Ishikawa (cell line): ENCODE data around the gene SLC6A12.

Experiments
- CEBPB ChIP-seq: IDR thresholded peaks from 2 replicates; pipeline ENCODE4 v1.6.1; 2012
- CREB1 ChIP-seq: IDR thresholded peaks from 2 replicates; pipeline ENCODE4 v1.6.1; 2012; ENCODE audit warnings: low read depth
- EGR1 ChIP-seq: IDR thresholded peaks from 2 replicates; pipeline ENCODE4 v1.6.1; 2012
- EP300 ChIP-seq: IDR thresholded peaks from 2 replicates; pipeline ENCODE4 v1.6.1; 2012; ENCODE audit warnings: borderline replicate concordance
- FOXM1 ChIP-seq: IDR thresholded peaks from 2 replicates; pipeline ENCODE4 v1.6.1; 2012; ENCODE audit warnings: low read depth, borderline replicate concordance
- NFIC ChIP-seq: IDR thresholded peaks from 2 replicates; pipeline ENCODE4 v1.6.1; 2012
- RAD21 ChIP-seq: IDR thresholded peaks from 2 replicates; pipeline ENCODE4 v1.6.1; 2012; ENCODE audit warnings: low read depth
- TAF1 ChIP-seq: IDR thresholded peaks from 2 replicates; pipeline ENCODE4 v1.6.1; 2012; ENCODE audit warnings: low read depth, mild to moderate bottlenecking
- TCF12 ChIP-seq: IDR thresholded peaks from 2 replicates; pipeline ENCODE4 v1.6.1; 2012; ENCODE audit warnings: low read depth
- TEAD4 ChIP-seq: IDR thresholded peaks from 2 replicates; pipeline ENCODE4 v1.6.1; 2012
- YY1 ChIP-seq: IDR thresholded peaks from 2 replicates; pipeline ENCODE4 v1.6.1; 2012; ENCODE audit warnings: low read depth
- TF ChIP-seq, protein P1 (sequence below): IDR thresholded peaks from 2 replicates; pipeline ENCODE4 v1.6.1; 2012; ENCODE audit warnings: low read depth, mild to moderate bottlenecking
- TF ChIP-seq, protein P2 (sequence below): IDR thresholded peaks from 2 replicates; pipeline ENCODE4 v1.6.1; 2012

DNA sequence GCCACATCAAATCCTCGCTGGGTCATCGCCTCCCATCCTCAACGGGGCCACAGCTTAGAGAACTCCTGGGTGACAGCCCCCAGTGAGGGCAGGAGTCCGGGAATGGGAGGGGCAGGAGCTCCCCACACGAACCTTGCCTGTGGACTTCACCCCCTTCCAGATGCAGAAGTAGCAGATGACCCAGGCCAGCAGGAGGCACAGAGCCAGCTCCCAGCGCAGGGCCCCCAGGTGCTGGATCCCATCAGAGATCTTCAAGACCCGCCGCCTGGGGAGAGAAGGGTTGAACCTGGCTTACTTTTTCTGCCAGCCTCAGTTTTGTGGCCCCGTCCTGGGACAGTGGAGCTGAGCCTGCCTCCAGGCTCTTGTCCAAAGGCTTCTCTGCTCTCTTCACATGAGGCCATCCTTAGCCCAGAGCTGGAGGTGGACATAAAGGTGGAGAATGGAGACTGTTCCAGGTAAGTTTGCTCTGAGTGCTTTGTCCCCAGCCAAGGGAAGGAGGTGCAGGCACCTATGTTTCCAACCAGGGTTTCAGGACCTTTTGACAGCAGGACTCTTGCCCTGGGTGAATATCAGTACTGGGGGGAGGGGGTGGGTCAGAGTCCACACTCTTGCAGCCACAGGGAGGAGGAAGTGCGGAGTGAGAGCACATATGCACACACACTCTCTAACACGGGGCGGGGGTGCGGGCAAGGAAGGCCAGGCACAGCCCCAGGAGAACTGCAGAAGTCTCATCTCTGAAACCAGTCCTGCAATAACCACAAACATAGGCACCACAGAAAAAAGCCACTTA is 23.3 kb upstream of the SLC6A12 start:
- no peak for TF ChIP-seq TAF1
- no peak for TF ChIP-seq CREB1
- TF ChIP-seq NFIC: no peak
- no peak for TF ChIP-seq TEAD4
- TF ChIP-seq CEBPB: no peak
- no peak for TF ChIP-seq EP300
- no peak for TF ChIP-seq FOXM1
- TF ChIP-seq EGR1: no peak
- TF ChIP-seq, protein P1, sequence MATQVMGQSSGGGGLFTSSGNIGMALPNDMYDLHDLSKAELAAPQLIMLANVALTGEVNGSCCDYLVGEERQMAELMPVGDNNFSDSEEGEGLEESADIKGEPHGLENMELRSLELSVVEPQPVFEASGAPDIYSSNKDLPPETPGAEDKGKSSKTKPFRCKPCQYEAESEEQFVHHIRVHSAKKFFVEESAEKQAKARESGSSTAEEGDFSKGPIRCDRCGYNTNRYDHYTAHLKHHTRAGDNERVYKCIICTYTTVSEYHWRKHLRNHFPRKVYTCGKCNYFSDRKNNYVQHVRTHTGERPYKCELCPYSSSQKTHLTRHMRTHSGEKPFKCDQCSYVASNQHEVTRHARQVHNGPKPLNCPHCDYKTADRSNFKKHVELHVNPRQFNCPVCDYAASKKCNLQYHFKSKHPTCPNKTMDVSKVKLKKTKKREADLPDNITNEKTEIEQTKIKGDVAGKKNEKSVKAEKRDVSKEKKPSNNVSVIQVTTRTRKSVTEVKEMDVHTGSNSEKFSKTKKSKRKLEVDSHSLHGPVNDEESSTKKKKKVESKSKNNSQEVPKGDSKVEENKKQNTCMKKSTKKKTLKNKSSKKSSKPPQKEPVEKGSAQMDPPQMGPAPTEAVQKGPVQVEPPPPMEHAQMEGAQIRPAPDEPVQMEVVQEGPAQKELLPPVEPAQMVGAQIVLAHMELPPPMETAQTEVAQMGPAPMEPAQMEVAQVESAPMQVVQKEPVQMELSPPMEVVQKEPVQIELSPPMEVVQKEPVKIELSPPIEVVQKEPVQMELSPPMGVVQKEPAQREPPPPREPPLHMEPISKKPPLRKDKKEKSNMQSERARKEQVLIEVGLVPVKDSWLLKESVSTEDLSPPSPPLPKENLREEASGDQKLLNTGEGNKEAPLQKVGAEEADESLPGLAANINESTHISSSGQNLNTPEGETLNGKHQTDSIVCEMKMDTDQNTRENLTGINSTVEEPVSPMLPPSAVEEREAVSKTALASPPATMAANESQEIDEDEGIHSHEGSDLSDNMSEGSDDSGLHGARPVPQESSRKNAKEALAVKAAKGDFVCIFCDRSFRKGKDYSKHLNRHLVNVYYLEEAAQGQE: no peak
- no peak for TF ChIP-seq YY1
- TF ChIP-seq, protein P2, sequence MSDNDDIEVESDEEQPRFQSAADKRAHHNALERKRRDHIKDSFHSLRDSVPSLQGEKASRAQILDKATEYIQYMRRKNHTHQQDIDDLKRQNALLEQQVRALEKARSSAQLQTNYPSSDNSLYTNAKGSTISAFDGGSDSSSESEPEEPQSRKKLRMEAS: no peak
- no peak for TF ChIP-seq TCF12
- TF ChIP-seq RAD21: no peak
